Lung (tissue), 12 donors: Measurements from ENCODE around the gene HNRNPR. TPM values are rescaled to one million over a fixed set of nuclear protein-coding genes. Genes with fewer than 3 reads are reported as not detected.

Source experiments
- ATAC-seq: fragments of 200-7000 bp; cut with Tn5 transposase; one replicate; pipeline ENCODE4 v1.9.1; 2020; ENCODE audit warnings: moderate number of reproducible peaks; ENCODE audit not compliant: insufficient read depth, low FRiP score
- DNase-seq, 3 donors: peaks; one replicate each; pipeline ENCODE4 v3.0.0-alpha.2; 2013 to 2017
- H3K27ac ChIP-seq, 2 donors: one replicate each; pipeline ENCODE4 v1.5.1; 2013; ENCODE audit warnings: mild to moderate bottlenecking in 2 of 2, moderate library complexity in 2 of 2, control low read depth in 1 of 2, inconsistent platforms in 1 of 2, low read depth in 1 of 2, low read length in 1 of 2
- H3K27me3 ChIP-seq, 3 donors: one replicate each; pipeline ENCODE4 v1.5.1; 2013; ENCODE audit warnings: low read length in 2 of 3; ENCODE audit not compliant: control insufficient read depth in 3 of 3, insufficient read depth in 3 of 3
- H3K36me3 ChIP-seq, 4 donors: one replicate each; pipeline ENCODE4 v1.5.1; 2013; ENCODE audit warnings: low read length in 4 of 4, mild to moderate bottlenecking in 1 of 4, moderate library complexity in 1 of 4; ENCODE audit not compliant: control insufficient read depth in 4 of 4, insufficient read depth in 4 of 4
- H3K4me1 ChIP-seq, 5 donors: one replicate each; pipeline ENCODE4 v1.5.1; 2013; ENCODE audit warnings: low read length in 5 of 5, mild to moderate bottlenecking in 2 of 5, moderate library complexity in 1 of 5; ENCODE audit not compliant: control insufficient read depth in 5 of 5, insufficient read depth in 5 of 5
- H3K4me3 ChIP-seq: one replicate; pipeline ENCODE4 v1.5.1; 2013; ENCODE audit warnings: mild to moderate bottlenecking, control low read depth, moderate library complexity
- H3K9ac ChIP-seq, 2 donors: one replicate each; pipeline ENCODE4 v1.5.1; 2013; ENCODE audit warnings: low read length in 2 of 2, control low read depth in 1 of 2; ENCODE audit not compliant: insufficient read depth in 1 of 2
- H3K9me3 ChIP-seq, 4 donors: one replicate each; pipeline ENCODE4 v1.5.1; 2013; ENCODE audit warnings: low read length in 3 of 4, mild to moderate bottlenecking in 1 of 4, moderate library complexity in 1 of 4; ENCODE audit not compliant: control insufficient read depth in 4 of 4, insufficient read depth in 3 of 4
- WGBS, 2 donors: extraction: QIAGEN DNeasy Blood & Tissue Kit; methylation state at CpG; one replicate each; pipeline ENCODE4 v1.1.7; 2013; 5-methylcytosine and 5-hydroxymethylcytosine counted together
- polyA plus RNA-seq, 2 donors: library from polyadenylated mRNA; stranded (reverse); fragments of 200-250 nt; gene quantifications; one replicate each; pipeline ENCODE4 v1.2.1, GENCODE V29; 2013
- total RNA-seq, 2 donors: library from RNA; depleted of rRNA in 1 of 2; stranded (reverse); fragments of >200 nt in 1 of 2; gene quantifications; one replicate each; pipeline ENCODE4 v1.2.1, GENCODE V29; 2014 to 2021
- TF ChIP-seq, protein P1 (sequence below): IDR thresholded peaks from 2 replicates; pipeline ENCODE4 v1.5.1; 2012; ENCODE audit warnings: mild to moderate bottlenecking; ENCODE audit errors: control extremely low read depth, extremely low read depth
- donor health status: control.
- donor health status: control.
- donor health status: Bipolar disorder and iron deficiency.
- donor health status: healthy.
- donor health status: DM: yes; HTN: yes; CAD: no.

The HNRNPR gene
- total and polyA plus RNA-seq, 4 donors: 54.2 to 147 (median 94.9) TPM

DNA sequence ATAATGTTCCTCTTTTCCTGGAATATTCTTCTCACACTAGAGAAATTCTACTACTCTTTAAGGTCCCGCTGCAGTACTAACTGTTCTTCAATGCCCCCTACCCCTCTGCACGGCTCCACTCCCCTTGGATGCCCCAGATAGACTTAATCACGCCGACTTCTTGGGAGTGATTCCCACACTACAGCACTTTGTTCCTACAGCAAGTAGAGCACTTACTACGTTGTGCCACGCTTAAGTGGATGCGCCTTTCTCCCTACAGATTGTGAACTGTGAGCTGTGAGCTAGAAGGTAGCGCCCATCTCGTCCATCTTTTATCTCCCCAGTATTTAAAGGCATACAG, 23.3 kb upstream of the HNRNPR start:
- H3K4me1 ChIP-seq: peaks cover 12 to 28% (median 17%) of the 10 kb centered on the region in 5 donors
- peak overlapping the region; percentile 48 for H3K4me3 ChIP-seq
- peaks cover 6 to 53% (median 27%) of the 10 kb centered on the region in 4 donors for H3K36me3 ChIP-seq
- 57 to 72% methylated on average over 9 of the region's 9 CpGs for WGBS, 2 donors
- TF ChIP-seq, protein P1, sequence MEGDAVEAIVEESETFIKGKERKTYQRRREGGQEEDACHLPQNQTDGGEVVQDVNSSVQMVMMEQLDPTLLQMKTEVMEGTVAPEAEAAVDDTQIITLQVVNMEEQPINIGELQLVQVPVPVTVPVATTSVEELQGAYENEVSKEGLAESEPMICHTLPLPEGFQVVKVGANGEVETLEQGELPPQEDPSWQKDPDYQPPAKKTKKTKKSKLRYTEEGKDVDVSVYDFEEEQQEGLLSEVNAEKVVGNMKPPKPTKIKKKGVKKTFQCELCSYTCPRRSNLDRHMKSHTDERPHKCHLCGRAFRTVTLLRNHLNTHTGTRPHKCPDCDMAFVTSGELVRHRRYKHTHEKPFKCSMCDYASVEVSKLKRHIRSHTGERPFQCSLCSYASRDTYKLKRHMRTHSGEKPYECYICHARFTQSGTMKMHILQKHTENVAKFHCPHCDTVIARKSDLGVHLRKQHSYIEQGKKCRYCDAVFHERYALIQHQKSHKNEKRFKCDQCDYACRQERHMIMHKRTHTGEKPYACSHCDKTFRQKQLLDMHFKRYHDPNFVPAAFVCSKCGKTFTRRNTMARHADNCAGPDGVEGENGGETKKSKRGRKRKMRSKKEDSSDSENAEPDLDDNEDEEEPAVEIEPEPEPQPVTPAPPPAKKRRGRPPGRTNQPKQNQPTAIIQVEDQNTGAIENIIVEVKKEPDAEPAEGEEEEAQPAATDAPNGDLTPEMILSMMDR: no peak
- peak overlapping the region; percentile 69 to 83 for H3K27ac ChIP-seq
- peak overlapping the region in 1 of 2 donors; percentile 58 for H3K9ac ChIP-seq
- no peak for DNase-seq
- no peak for ATAC-seq
- H3K27me3 ChIP-seq: no peaks in the 10 kb centered on the region
- peaks cover 8 to 20% (median 11%) of the 10 kb centered on the region in 4 donors for H3K9me3 ChIP-seq

DNA sequence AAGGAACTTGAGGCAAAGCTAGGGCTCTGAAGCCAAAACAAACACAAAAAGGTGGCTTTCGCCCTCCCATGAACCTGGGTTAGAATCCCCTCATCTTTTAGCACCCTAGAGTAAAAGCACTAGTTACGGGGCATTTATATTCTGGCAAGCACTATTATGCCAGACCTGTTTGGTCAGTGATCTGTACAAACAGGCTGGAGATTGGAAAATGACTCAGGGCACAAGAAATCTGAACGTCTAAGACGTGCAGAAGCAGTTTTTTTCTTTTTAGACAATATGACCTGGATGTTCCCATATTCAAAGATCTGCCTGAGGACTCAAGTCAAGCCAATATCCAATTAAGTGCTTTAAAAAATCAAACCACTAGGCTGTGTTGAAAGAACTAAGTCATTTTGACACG, 22.5 kb upstream of the HNRNPR start:
- TF ChIP-seq, protein P1: no peak
- 80 to 90% methylated on average over 5 of the region's 5 CpGs for WGBS, 2 donors
- no peak overlapping the region for H3K4me3 ChIP-seq

DNA sequence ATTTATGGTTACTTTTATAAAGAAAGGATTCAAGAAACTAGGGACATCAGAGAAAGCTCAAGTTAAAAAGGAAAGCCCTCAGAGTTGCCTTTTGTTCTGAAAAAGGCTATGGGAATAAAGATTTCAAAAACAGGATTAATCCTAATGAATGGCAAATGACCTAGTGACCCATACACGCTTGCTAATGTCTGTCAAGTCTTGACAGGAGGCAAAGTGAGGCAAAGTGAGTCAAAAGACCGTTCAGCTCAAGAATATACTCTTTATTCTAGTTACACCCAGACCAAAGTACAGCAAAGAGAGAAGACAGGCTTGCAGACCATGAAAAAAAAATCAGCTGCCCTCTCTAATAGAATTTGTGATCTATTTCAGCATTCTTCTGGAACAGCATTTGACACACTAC, 22.1 kb upstream of the HNRNPR start:
- WGBS, 2 donors: 90 to 91% methylated on average over 2 of the region's 2 CpGs
- H3K27ac ChIP-seq: no peak overlapping the region
- no peak for DNase-seq
- TF ChIP-seq, protein P1: no peak
- peaks cover 12 to 63% (median 40%) of the 10 kb centered on the region in 4 donors for H3K36me3 ChIP-seq
- H3K9ac ChIP-seq: no peak overlapping the region
- peaks cover 17 to 32% (median 23%) of the 10 kb centered on the region in 4 donors for H3K9me3 ChIP-seq
- no peak for ATAC-seq
- H3K4me3 ChIP-seq: no peak overlapping the region
- no peaks in the 10 kb centered on the region for H3K27me3 ChIP-seq
- H3K4me1 ChIP-seq: peaks cover 8 to 19% (median 12%) of the 10 kb centered on the region in 5 donors

More for the DNA sequence above, 22.5 kb upstream of the HNRNPR start:
- DNase-seq (no peak), ATAC-seq (no peak)
- Histone ChIP-seq H3K36me3 (peaks cover 12 to 59% (median 36%) of the 10 kb centered on the region in 4 donors), H3K4me1 (peaks cover 9 to 23% (median 15%) of the 10 kb centered on the region in 5 donors), H3K27me3 (no peaks in the 10 kb centered on the region), H3K9me3 (peaks cover 14 to 28% (median 19%) of the 10 kb centered on the region in 4 donors), H3K9ac (no peak overlapping the region), H3K27ac (no peak overlapping the region)

DNA sequence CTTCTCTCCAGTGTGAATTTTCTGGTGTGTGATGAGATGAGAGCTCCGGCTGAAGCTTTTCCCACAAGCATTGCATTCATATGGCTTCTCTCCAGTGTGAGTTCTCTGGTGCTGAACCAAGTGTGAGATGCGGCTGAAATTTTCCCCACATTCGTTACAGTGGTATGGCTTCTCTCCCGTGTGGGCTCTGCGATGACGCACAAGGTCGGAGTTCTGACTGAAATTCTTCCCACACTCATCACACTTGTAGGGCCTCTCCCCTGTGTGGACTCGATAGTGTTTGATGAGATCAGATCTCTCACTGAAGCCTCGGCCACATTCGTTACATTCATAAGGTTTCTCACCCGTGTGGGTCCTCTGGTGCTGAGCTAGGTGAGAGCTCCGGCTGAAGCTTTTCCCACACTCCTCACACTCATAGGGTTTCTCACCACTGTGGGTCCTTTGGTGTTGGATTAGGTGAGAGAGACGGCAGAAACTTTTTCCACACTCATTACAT, 18.2 kb upstream of the HNRNPR start:
- Histone ChIP-seq H3K9me3 (peaks cover 21 to 43% (median 32%) of the 10 kb centered on the region in 4 donors), H3K4me1 (peaks cover 0 to 2% (median 0%) of the 10 kb centered on the region in 5 donors), H3K27me3 (no peaks in the 10 kb centered on the region), H3K27ac (no peak overlapping the region), H3K4me3 (no peak overlapping the region), H3K36me3 (peaks cover 15 to 74% (median 57%) of the 10 kb centered on the region in 4 donors), H3K9ac (no peak overlapping the region)
- no peak for ATAC-seq
- no peak for DNase-seq
- TF ChIP-seq, protein P1: no peak
- WGBS, 2 donors: 97 to 98% methylated on average over 13 of the region's 13 CpGs
